ENCODE measurements around the gene AQP12B. TPM values are rescaled to one million over a fixed set of nuclear protein-coding genes. Genes with fewer than 3 reads are reported as not detected.

AQP12B gene
- total and polyA plus RNA-seq, 10 of the 15 experiments (the other 5 are each of a cell fraction or from before 2014, with no cell fraction given) = not detected

DNA sequence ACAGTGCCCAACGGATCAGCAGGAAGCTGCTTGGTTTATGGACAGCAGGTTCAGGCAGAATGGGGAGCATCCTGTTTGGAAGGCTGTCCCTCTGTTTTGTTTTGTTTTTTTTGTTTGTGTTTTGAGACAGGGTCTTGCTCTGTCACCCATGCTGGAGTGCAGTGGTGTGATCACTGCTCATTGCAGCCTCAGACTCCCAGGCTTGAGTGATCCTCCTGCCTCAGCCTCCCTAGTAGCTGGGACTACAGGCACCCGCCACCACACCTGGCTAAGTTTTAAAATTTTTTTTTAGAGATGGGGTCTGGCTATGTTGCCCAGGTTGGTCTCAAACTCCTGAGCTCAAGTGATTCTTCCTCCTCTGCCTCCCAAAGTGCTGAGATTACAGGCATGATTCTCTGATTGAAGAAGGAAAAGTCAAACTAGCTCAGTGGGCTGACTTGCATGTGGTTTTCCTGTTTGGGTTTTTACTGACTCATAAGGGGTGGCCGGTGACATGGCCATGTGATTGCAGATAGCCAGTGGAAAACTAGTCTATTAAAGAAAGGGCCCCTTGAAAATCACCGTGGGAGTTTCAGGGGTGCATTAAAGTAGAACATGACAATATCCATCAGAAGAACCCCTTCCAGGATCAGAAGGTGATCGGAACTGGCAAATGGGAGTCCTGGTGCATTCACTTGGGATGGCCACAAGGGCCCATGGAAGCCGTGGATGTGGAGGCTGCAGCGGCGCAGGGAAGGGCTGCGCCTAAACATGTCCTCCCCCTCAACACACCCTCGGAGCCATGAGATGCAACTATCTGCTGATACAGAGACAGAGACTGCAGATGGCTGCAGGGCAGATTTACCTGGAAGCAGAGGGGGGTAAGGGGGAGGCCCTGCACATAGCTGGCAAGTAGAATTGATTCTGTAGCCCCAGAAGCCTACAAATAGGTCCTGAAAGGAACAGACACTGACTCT lies 26.5 kb downstream of the AQP12B start (continued):
- TF ChIP-seq IKZF2 (IDR thresholded peaks at IDR 0.05) (no peak), FOXM1 (IDR thresholded peaks at IDR 0.05; ENCODE audit: low read depth, low read length) (no peak), RELA (IDR thresholded peaks at IDR 0.05; ENCODE audit: borderline replicate concordance, partially characterized antibody) (no peak), PBX3 (IDR thresholded peaks at IDR 0.05; ENCODE audit: insufficient replicate concordance, low read depth, low read length) (no peak), E4F1 (IDR thresholded peaks at IDR 0.05; ENCODE audit: borderline replicate concordance, partially characterized antibody) (no peak), CREB1 (IDR thresholded peaks at IDR 0.05; ENCODE audit: low read depth) (no peak), RB1 (IDR thresholded peaks at IDR 0.05; ENCODE audit: borderline replicate concordance) (no peak), SP1 (IDR thresholded peaks at IDR 0.05; ENCODE audit: low read depth, low read length) (peak; percentile 11), MXI1 (IDR thresholded peaks at IDR 0.05; ENCODE audit: low read depth, low read length) (no peak), GABPA (IDR thresholded peaks at IDR 0.05; ENCODE audit: low read depth) (no peak), HDAC2 (IDR thresholded peaks at IDR 0.05) (no peak), SKIL (IDR thresholded peaks at IDR 0.05; ENCODE audit: low read depth, poor library complexity, severe bottlenecking) (peak; percentile 19), RAD51 (IDR thresholded peaks at IDR 0.05) (peak; percentile 47; the same call in 1 of the 2 replicates), STAT3 (IDR thresholded peaks at IDR 0.05; ENCODE audit: low read depth, low read length) (no peak)
- TF ChIP-seq, protein P1, sequence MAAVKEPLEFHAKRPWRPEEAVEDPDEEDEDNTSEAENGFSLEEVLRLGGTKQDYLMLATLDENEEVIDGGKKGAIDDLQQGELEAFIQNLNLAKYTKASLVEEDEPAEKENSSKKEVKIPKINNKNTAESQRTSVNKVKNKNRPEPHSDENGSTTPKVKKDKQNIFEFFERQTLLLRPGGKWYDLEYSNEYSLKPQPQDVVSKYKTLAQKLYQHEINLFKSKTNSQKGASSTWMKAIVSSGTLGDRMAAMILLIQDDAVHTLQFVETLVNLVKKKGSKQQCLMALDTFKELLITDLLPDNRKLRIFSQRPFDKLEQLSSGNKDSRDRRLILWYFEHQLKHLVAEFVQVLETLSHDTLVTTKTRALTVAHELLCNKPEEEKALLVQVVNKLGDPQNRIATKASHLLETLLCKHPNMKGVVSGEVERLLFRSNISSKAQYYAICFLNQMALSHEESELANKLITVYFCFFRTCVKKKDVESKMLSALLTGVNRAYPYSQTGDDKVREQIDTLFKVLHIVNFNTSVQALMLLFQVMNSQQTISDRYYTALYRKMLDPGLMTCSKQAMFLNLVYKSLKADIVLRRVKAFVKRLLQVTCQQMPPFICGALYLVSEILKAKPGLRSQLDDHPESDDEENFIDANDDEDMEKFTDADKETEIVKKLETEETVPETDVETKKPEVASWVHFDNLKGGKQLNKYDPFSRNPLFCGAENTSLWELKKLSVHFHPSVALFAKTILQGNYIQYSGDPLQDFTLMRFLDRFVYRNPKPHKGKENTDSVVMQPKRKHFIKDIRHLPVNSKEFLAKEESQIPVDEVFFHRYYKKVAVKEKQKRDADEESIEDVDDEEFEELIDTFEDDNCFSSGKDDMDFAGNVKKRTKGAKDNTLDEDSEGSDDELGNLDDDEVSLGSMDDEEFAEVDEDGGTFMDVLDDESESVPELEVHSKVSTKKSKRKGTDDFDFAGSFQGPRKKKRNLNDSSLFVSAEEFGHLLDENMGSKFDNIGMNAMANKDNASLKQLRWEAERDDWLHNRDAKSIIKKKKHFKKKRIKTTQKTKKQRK (IDR thresholded peaks at IDR 0.05; ENCODE audit: low read depth, low read length) = no peak
- TF ChIP-seq, protein P2, sequence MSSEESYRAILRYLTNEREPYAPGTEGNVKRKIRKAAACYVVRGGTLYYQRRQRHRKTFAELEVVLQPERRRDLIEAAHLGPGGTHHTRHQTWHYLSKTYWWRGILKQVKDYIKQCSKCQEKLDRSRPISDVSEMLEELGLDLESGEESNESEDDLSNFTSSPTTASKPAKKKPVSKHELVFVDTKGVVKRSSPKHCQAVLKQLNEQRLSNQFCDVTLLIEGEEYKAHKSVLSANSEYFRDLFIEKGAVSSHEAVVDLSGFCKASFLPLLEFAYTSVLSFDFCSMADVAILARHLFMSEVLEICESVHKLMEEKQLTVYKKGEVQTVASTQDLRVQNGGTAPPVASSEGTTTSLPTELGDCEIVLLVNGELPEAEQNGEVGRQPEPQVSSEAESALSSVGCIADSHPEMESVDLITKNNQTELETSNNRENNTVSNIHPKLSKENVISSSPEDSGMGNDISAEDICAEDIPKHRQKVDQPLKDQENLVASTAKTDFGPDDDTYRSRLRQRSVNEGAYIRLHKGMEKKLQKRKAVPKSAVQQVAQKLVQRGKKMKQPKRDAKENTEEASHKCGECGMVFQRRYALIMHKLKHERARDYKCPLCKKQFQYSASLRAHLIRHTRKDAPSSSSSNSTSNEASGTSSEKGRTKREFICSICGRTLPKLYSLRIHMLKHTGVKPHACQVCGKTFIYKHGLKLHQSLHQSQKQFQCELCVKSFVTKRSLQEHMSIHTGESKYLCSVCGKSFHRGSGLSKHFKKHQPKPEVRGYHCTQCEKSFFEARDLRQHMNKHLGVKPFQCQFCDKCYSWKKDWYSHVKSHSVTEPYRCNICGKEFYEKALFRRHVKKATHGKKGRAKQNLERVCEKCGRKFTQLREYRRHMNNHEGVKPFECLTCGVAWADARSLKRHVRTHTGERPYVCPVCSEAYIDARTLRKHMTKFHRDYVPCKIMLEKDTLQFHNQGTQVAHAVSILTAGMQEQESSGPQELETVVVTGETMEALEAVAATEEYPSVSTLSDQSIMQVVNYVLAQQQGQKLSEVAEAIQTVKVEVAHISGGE (CRISPR knock-in tag; IDR thresholded peaks at IDR 0.05) = no peak
